Smooth muscle cell of bladder (primary cell): Measurements from ENCODE around the gene BUB1. TPM values are rescaled to one million over a fixed set of nuclear protein-coding genes. Genes with fewer than 3 reads are reported as not detected.

Experiments used
- total RNA-seq: library from RNA; depleted of rRNA; stranded (reverse); fragments of >200 nt; gene quantifications from 2 replicates; pipeline ENCODE4 v1.2.3, GENCODE V29; 2014

Gene BUB1
- 4.3 and 4.8 TPM in 2 replicates for total RNA-seq

DNA sequence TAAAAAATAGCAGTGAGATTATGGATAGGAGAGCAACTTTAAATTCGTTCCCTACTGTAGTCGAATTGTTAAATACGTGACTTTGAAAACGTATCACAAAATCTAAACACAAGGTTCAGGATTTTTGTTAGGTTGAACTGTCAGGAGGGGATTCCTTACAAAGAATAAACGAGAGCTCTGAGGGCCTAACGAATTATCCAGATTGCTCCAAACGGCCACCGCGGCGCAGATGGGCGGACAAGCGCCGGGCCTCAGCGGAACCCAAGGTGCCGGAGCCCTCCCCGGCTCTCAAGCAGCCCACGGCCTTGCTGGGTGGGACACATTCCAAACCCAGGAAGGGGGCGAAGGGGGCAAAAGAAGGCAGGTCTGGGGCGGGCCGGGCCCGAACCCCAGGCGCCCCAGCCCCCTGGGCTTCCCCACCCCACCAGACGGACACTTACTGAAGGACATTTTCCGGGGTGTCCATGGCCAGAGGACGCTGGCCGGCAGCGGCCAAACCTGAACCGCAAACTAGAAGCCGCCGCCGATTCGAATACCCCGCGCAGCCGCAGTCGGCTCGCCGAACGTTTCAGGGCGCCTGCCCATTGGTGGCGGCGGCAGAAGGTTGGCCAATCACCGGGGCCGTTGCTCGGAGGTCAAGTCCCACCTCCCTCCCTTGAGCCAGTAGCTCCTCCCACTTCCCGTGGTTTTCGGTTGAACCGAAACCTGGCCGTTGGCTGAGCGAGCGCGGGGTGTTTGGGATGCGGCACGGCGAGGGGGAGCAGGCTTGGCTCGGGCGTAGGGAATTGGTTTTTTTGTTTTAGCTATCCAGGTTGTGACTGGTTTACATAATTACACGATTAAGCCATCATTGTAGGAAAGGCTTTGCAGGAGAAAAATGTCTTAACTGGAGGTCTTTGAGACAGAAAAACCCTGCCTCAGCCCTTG, at the start of gene BUB1:
Gene BUB1 (minus strand): TSS at position 534 of the 927 bp plus-strand sequence. CDS start 68 bp downstream, at position 466.

Other genes starting within 250 kb of the BUB1 start
- 1.1 TPM in 2 replicates for gene LIMS4, start 205.2 kb downstream of the BUB1 start, total RNA-seq
- 20.8 and 31.2 TPM in 2 replicates for gene RGPD6, start 100.8 kb downstream of the BUB1 start, total RNA-seq
- not detected in 2 replicates for gene ACOXL, start 54.5 kb upstream of the BUB1 start, total RNA-seq